ENCODE results near the gene ALKBH4. TPM values are rescaled to one million over a fixed set of nuclear protein-coding genes. Genes with fewer than 3 reads are reported as not detected.

Gene ALKBH4
- total and polyA plus RNA-seq, 2 of the 4 experiments (the other 2 are of a cell fraction) = 6.1 to 7.4 TPM

- Histone ChIP-seq H2BK120ac (ENCODE audit: low read depth, low read length) (no peak overlapping the region), H3K4me3 (ENCODE audit: insufficient read depth, low read depth, low read length) (no peak overlapping the region), H4K20me1 (ENCODE audit: insufficient read depth, low read length) (peaks cover 13% of the 10 kb centered on the region), H3K36me3 (ENCODE audit: control insufficient read depth, insufficient read depth, low read length) (peaks cover 51% of the 10 kb centered on the region), H4K91ac (ENCODE audit: insufficient read depth, low read depth, low read length) (no peak overlapping the region), H3K9me1 (ENCODE audit: insufficient read depth, low read length) (peaks cover 3% of the 10 kb centered on the region; the same call in 1 of the 2 replicates), H3K4me1 (ENCODE audit: control insufficient read depth, insufficient read depth, low read length) (no peaks in the 10 kb centered on the region), H3K18ac (ENCODE audit: low read depth, low read length) (no peak overlapping the region), H2AK9ac (replicated peaks; ENCODE audit: low read depth, low read length, poor library complexity) (no peak overlapping the region), H2BK5ac (ENCODE audit: low read depth, low read length, poor library complexity, severe bottlenecking) (no peak overlapping the region), H2BK15ac (ENCODE audit: low read depth, low read length) (no peak overlapping the region), H3K4ac (ENCODE audit: low read depth, low read length) (no peak overlapping the region), H2AFZ (replicated peaks; ENCODE audit: low read length, poor library complexity) (no peak overlapping the region), H2BK20ac (ENCODE audit: low read depth, low read length) (no peak overlapping the region), H3K56ac (ENCODE audit: extremely low read depth, insufficient read depth, low read length) (no peak overlapping the region), H3K79me1 (ENCODE audit: low read depth in 1 of 2, low read length in 2 of 2) (peaks cover 32 to 65% of the 10 kb centered on the region in 2 experiments), H3K4me2 (ENCODE audit: low read depth, low read length) (no peak overlapping the region), H4K8ac (ENCODE audit: low read depth in 2 of 2, low read length in 2 of 2) (no peak overlapping the region; a peak in 1 of 4 replicates), H3K27ac (ENCODE audit: insufficient read depth, low read length) (no peak overlapping the region), H3K9ac (ENCODE audit: low read depth, low read length) (no peak overlapping the region), H3K23ac (ENCODE audit: low read depth, low read length) (no peak overlapping the region), H3K27me3 (ENCODE audit: control insufficient read depth, insufficient read depth, low read length) (no peaks in the 10 kb centered on the region), H2AK5ac (ENCODE audit: low read depth, low read length) (no peak overlapping the region), H4K5ac (ENCODE audit: low read depth, low read length) (no peak overlapping the region), H3K14ac (replicated peaks; ENCODE audit: low read depth, low read length) (no peak overlapping the region), H3K9me3 (ENCODE audit: control insufficient read depth, insufficient read depth, low read length) (no peaks in the 10 kb centered on the region)
- intact Hi-C loops (cut with micrococcal nuclease) = no loop called here
- dilution Hi-C loops (cut with HindIII; ENCODE audit: low sequenced_read_pairs, unreplicated experiment) = no loop called here
- no CpG with 5 or more reads among the region's 5 CpGs for WGBS, 2 experiments (ENCODE audit: extremely low coverage in 2 of 2, insufficient read length in 1 of 2)
- POLR2A ChIA-PET (ENCODE audit: unreplicated experiment) = no interaction called here
- CTCF ChIA-PET = interaction anchor here (1.7 kb wide), 1 partner anchor 9 kb away, joined by 5 read pairs; no protein-coding TSS in a partner anchor
- in situ Hi-C loops (cut with MboI; ENCODE audit: low sequenced_read_pairs) = no loop called here
- no peak for DNase-seq
- no peak for ATAC-seq (ENCODE audit: low read depth)
- no TSS peak for BruUV-seq (replicated peaks)
- TF ChIP-seq CEBPB (IDR thresholded peaks at IDR 0.05; ENCODE audit: low read depth, low read length) = no peak
- TF ChIP-seq MAZ (IDR thresholded peaks at IDR 0.05; ENCODE audit: borderline replicate concordance, low read depth, low read length) = no peak
- no peak for TF ChIP-seq USF2 (IDR thresholded peaks at IDR 0.05; ENCODE audit: low read depth, low read length)
- no peak for TF ChIP-seq FOS (IDR thresholded peaks at IDR 0.05; ENCODE audit: low read depth, low read length)
- no peak for TF ChIP-seq RCOR1 (IDR thresholded peaks at IDR 0.05; ENCODE audit: insufficient replicate concordance, low read length)
- no peak for TF ChIP-seq MXI1 (IDR thresholded peaks at IDR 0.05; ENCODE audit: borderline replicate concordance, low read depth, low read length)
- no peak for TF ChIP-seq POLR2A (IDR thresholded peaks at IDR 0.05; ENCODE audit: low read depth, low read length)
- TF ChIP-seq NFE2L2 (IDR thresholded peaks at IDR 0.05; ENCODE audit: low read depth, low read length) = no peak
These were observed 51.6 kb downstream of the ALKBH4 start for GRCh38 chr7:102413091-102413490.
